GM23338 (cell line): ENCODE results near the gene RIMS3.

ENCODE experiments used
- CTCF ChIP-seq, 2 experiments: fragments of 200-600 bp in 1 of 2; sonication (generic) in 1 of 2; conservative IDR thresholded peaks; 2 replicates each; pipeline versions ENCODE4 v1.5.1 to v1.6.1; 2016 to 2017; ENCODE audit warnings: antibody characterized with exemption in 2 of 2, low read depth in 2 of 2, mild to moderate bottlenecking in 2 of 2, moderate library complexity in 1 of 2
- JUNB ChIP-seq: IDR thresholded peaks from one replicate; pipeline ENCODE4 v1.6.1; 2016; ENCODE audit warnings: antibody characterized with exemption; ENCODE audit not compliant: unreplicated experiment
- POLR2AphosphoS5 ChIP-seq: IDR thresholded peaks from 2 replicates; pipeline ENCODE4 v1.6.1; 2016; ENCODE audit warnings: antibody characterized with exemption, low read depth
- STAT1 ChIP-seq: IDR thresholded peaks from one replicate; pipeline ENCODE4 v1.6.1; 2016; ENCODE audit warnings: antibody characterized with exemption; ENCODE audit not compliant: unreplicated experiment

GRCh38 chr1:40583980-40584379 lies 81.5 kb downstream of the RIMS3 start:
- TF ChIP-seq CTCF (conservative IDR thresholded peaks at IDR 0.05; ENCODE audit: low read depth in 2 of 2) (no peak), POLR2AphosphoS5 (no peak), JUNB (no peak), STAT1 (no peak)
